ENCODE results near the gene OLIG2.

OLIG2 gene

DNA sequence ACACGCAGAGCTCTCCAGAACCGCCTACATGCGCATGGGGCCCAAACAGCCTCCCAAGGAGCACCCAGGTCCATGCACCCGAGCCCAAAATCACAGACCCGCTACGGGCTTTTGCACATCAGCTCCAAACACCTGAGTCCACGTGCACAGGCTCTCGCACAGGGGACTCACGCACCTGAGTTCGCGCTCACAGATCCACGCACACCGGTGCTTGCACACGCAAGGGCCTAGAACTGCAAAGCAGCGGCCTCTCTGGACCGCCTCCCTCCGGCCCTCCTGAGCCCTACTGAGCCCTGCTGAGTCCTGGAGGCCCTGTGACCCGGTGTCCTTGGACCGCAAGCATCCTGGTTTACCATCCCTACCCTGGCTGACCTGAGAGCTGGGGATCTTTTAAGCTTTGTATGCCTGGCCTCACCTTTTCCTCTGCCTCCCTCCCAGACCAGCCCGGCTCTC, 8.3 kb downstream of the OLIG2 start:
- no peak for DNase-seq

DNA sequence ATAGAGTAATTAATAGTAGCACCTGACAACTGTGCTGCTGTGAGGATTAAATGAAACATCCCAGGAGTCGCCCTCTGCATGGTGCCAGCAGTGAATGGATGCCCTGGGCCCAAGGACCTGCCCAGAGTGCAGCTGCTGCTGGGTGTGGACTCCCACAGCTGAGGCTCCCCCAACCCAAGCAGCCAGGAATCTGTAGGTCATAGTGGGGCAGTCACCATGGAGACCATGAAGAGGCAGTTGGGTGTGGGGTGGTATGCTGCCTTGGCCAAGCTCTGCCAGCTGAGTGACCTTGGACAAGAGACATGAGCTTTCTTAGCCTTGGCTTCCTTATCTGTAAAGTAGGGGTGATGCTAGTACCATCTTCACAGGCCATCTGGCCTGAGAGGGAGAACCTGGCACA, 9.4 kb downstream of the OLIG2 start:
- no peak for DNase-seq

DNA sequence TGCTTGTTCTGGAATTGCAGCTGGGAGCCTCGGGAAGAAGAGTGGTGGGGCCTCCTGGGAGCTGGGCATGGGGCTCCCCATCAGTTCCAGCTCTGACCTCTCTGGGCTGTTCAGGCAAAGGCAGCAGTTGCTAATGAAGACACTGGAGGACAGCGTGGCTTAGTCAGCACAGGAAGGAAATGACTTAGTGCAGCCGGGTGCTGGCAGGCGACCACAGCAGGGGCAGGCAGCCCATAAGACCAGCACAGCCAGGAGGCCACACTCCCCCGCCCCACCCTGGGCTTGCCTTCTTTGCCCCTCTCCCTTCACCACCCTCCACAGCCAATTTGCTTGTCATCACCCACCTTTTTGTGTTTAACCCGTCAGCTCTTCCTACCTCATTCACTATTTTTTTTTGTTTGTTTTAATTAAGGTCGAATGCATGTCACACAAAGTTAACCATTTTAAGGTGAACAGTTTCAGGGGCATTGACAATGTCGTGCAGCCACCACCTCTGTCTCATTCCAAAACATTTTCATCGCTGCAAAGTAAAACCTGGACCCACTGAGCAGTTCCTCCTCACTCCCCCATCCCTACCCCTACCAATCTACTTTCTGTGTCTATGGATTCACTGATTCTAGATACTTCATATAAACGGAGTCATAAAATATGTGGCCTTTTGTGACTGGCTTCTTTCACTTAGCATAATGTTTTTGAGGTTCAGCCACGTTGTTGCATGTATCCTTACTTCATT, 10.9 kb downstream of the OLIG2 start:
- DNase-seq: no peak

DNA sequence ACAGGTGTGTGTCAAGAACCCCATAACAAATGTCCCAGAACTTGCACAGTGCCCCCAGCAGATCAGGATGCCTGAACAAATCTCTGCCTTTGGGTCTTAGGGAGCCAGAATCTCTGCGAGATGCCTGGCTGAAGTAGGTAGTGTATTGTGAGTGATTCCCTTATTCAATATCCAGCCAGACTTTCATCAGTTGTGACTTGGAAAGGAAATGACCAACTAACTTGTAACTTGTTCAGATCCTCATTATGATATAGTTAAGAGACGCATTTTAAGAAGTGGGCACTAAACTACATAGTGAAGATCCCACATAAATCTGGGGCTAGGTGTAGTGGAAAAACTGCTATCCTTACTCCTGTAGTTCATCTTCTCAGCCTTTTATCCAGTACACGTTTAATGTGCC, 11.8 kb downstream of the OLIG2 start:
- DNase-seq: no peak

DNA sequence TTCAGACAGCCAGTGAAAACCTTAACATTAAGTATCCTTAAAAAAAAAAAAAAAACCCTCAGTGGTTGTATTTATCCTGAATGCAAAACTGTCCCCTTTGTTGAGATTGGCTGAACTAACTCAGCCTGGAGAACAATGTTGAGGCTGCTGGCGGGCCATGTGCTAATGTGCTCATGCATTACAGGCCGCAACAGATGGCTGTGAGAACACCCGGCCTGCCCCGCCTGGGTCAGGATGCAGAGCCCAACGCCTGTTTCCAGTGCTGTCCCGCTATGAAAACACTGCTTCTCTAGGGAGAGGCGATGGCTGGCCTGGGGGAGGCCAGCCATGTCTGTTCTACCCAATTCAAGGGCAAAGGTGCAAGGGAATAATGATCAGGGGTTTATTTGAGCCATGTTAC, 13.8 kb downstream of the OLIG2 start:
- no peak for DNase-seq

DNA sequence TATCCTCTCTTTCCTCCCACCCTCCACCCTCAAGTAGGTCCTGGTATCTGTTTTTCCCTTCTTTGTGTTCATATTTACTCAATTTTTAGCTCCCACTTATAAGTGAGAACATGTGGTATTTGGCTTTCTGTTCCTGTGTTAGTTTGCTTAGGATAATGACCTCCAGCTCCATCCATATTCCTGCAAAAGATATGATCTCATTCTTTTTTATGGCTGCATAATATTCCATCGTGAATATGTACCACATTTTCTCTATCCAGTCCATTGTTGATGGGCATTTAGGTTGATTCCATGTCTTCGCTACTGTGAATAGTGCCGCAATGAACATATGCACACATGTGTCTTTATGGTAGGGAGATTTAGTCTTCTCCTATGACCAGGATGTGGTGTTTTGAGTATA, 14.5 kb downstream of the OLIG2 start:
- no peak for DNase-seq

DNA sequence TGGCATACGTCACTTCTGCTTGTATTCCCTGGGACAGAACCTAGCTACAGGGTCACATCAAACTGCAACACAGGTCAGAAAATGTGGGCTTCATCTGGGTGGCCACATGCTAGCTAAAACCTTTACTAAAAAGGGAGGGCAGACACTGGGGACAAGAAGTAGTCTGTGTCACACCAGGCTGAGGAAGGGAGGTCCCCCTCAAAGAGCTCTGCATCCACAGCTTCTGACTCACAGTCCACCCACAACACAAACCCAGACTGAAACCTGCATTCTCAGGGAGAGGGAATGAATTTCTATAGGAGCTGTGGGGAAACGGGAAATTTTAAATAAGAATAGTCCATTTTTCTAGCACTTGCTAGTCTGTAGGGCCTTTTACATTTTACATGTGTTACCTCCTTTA, 16.2 kb downstream of the OLIG2 start:
- no peak for DNase-seq

DNA sequence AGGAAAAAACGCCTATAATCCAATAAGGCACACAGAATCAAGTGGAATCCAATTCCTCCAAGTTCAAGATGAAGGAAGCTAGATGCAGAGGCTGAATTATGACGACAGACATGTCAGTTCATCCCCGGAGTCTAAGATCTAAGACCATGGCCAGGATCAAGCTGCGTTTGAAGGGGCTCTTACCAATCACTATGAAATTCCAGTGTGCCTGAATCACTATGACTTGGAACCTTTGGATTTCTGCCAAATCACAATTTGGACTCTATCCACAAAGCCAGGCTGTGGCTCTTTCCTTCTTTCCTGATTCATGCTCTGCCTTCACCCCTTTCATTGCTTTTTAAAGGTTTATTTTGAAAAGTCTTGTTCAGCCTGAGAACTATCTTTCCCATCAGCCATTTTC, 17.1 kb downstream of the OLIG2 start:
- DNase-seq: no peak

DNA sequence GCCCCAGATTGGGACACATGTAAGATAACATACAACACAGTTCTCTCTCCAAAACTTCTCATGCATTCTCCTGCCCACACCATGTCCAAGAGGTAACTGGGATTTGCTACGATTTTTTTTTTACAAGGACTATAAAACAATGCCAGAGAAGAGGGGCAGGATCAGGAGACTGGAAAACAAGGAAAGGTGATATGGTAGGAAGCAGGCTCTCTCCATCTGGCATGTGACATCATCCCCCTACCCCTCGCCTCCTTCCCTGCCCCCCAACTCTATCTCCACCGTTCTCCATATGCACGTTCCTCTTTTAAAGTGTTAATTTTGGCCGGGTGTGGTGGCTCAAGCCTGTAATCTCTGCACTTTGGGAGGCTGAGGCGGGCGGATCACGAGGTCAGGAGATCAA, 20.7 kb downstream of the OLIG2 start:
- no peak for DNase-seq

DNA sequence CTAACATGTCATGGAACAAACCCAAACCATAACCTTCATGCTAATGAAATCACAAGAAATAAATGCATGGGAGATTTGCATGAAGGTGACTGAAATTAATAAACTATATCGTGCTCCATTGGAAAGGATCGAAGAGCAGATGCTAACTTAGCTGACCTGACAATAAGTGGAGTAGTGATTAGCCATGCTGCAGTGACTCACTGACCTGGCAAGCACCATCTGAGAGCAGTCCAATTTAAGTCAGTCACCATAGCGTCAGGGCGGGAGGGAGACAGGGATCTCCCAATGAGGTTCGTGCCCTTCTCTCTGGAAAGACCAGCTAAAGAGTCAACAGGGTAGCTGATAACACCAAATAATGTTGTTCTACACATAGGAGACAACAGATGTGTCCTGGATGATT, 21.5 kb downstream of the OLIG2 start:
- DNase-seq: no peak

DNA sequence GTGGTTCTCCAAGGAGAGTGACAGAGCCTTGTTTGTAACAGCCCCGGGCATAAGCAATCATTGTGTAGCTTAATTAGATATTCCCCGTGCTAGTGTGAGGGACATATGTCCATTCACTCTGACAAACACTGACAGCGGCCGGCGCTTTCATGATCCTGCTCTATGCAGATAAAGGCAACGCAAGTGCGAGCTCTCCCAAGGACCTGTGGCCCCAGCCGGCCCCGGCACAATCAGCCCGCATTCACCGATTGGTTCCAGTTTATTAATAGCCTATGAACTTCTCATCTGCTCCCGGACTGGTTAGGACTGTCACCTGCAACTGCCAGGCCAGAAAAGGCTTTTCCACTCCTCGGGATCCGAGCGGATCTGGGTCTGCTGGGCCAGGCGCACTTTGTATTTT, 26.2 kb downstream of the OLIG2 start:
- no peak for DNase-seq

DNA sequence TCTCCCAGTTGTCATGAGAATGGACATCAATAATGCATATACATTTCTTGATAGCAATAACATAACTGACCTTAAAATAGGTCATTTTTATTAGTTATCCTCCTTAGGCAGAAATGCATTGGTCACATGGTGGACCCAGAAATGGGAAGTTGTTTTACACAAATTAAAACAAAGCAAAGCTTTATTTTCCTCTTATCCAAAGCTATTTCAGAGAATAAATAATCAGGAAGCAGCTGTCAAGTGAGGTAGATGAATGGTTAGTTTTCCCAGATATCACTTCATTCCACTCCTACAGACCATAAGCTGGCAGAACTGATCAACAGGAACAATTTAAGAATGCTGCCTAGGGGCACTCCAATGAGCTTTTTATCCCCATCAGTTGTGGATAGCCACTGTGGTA, 28.2 kb downstream of the OLIG2 start:
- no peak for DNase-seq

DNA sequence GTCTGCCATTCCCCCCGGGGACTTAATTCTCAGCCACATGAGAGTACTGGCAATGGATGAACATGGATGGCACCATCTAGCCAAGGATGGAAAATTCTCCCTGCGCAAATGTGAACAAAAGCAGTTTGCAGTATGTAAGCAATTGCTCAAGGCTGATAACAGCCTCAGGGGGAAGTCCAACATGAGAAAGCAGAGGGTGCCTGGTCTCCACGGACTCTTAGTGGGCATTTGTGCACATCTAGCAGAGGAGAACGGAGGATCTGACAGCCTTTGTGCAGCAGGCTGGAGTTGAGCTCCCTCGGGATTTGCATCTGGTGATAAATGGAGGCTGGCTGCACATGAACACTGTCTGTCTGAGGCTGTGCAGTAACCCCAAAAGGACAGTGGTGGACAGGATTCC, 30.3 kb downstream of the OLIG2 start:
- no peak for DNase-seq

DNA sequence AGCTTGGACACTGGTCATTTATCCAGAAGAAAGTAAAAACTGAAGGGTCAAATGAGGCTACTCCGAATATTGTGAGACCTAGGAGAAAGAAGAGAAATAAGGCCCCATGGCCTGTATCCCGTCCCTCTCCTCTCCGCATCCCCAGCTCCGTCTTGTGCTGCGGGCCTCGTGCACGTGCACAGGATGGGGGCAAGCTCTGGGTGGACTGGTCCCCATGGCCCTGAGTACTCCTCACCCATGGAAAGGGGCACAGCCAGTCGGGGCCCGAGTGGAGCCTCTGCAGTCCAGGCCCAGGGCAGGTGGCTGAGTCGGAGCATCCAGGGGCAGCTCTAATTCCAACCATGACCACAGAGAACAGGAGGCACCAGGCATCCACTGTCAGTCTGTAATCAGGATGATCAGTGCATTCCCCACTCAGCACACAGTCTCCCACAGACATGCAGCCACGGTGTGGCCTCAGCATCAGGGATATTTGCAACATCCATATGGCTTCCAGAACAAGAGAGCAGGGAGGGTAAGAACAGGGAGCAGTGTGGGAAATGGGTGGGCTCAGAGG, 31.7 kb downstream of the OLIG2 start:
- DNase-seq: no peak

DNA sequence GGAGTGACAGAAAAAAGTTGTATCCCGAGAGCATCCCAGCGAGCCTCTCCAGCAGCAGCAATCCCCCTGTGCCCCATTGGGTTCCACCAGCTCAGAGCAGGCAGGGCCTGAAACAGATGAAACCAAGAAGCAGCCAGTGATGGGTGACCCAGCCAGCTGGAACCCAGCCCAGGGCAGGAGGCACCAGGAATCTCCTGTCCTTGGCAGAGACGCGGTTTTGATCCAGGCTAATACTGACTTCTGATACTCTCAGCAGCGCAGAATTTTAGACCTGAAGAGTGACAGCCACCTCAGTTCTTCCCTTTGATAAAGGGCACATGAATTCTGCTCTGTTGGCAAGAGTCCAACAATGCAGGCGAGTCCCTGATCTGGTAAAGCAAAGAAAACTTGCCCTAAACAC, 32.8 kb downstream of the OLIG2 start:
- no peak for DNase-seq

DNA sequence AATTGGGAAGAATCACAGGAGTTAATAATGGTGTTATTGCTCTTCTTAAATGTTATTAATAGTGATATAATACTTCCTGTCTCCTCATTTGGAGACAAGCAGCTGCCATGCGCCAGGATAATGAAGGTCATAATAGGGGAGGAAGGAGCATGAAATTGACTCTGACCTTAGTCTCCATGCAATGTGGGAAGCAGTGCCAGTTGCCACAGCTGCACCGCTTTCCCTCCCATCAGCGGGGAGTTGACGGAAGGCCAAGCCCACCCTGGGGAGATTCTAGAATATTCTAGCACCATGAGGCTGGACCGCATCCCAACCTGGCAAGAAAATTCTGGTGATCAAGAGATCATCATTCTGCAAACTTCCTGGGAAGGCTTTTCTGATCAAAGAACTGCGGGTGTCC, 33.2 kb downstream of the OLIG2 start:
- no peak for DNase-seq

DNA sequence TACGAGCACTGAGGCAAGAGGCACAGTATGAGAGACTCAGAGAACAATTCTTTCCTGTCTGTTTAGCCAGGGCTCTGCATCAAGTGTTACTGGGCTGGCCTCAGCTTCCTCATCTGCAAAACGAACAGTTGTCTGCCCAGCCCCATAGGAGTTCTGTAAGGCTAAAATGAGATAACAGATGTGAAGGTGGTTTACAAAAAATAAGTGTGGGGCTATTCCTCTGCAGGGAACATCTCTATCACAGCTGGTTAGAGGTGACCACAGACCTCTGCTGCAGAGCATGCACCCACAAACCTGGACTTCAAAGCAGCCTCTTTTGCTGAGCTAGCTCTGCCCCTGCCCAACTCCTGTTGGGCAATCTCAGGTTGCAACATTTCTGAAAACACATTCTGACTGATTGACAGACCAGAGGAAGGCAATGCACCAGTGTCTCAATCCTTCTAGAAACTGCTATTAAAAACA, 33.7 kb downstream of the OLIG2 start:
- no peak for DNase-seq

DNA sequence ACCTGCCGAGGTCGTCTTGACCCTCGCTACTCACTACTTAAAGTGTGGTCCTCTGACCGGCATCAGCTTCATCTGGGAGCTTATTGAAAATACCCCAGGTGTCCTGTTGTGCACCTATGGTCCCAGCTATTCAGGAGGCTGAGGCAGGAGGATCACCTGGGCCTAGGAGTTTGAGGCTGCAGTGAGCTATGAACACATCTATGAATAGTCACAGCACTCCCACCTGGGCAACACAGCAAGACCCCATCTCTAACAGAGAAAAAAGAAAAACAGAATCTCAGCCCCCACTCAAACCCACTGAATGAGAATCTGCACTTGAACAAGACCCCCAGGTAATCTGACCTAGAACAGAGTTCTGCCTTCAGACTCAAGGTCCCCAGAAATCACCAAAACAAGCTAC, 35.5 kb downstream of the OLIG2 start:
- no peak for DNase-seq

DNA sequence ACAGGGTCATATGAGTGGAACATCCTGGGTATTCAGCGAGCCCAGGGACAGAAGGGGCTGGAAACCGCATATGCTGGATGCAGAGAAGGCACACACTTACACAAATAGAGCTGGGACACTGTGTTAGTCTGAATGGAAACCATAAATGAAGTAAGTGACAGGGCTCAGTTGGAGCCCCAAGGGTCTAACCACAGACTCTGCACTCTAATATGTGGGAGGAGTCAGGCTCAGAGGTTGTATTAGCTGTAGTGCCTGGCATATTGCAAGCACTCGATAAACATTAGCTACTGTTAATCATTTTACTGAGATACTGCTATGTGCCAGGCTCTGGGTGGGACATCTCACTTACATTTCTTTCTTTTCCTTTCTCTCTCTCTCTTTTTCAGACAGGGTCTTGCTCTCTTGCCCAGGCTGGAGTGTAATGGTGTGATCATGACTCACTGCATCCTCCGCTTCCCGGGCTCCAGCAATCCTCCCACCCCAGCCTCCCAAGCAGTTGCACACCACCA, 37.7 kb downstream of the OLIG2 start:
- no peak for DNase-seq

DNA sequence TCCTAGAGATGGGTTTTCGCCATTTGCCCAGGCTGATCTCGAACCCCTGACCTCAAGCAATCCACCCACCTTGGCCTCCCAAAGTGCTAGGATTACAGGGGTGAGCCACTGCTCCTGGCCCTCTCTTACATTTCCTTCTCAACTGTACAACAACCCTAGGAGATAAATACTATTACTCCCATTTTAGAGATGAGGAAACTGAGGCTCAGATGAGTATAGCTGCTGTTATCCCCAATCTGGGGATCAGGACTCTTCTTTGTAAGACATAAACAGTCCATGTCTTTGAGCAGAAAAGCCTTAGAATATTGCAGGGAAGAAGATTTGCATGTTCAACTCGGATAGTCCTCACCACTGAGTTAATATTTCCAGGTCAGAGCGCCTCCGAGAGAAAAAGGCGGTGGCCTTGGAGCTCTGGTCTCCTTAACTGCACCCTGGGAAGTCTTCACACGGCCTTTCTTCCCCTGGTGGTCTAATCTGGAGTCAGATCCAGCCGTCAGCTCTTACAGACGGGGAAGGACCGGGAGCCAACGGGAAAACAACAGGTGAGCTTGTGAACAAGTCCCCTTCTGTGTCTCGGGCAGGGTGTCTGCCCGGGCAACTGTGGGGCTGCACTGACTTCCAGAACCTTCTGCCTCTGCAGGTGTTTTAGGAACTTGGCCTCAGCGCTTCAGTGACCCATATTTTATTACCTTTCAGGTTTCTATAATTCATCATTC, 38.3 kb downstream of the OLIG2 start:
- no peak for DNase-seq

DNA sequence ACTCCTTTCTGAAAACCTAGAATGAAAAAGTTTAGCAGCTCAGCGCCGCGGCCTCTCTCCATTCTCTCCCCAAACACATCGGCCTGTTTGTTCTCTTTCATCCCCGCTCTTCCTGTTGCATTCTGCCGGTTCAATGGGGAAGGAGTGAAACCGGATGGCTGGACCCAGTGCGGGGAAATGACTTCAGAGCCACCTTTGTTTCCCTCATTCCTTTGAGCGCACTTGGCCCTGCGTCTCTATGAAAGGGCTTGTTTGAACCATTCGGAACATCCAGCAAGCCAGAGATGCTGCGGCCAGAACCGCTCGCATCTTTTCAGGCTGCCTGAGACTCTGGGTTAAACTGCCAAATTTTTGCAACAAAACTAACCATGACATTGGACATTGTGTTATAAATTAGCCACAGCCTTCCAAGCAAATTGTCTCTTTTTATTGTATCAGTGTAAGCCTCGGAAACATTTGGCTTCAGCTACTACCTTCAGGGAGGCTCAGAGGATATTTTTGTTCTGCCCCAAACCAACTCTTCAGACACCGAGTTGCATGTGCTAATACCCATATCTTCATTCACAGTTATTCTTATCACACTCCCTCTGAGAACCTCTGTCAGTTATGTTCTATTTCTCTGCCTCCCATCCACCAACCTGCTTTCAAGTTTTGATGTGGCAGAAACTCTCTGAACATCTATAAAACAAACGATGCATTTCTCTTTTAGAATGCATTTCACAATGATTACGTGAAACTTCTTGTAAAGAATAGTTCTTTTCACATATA, 39.1 kb downstream of the OLIG2 start:
- no peak for DNase-seq

DNA sequence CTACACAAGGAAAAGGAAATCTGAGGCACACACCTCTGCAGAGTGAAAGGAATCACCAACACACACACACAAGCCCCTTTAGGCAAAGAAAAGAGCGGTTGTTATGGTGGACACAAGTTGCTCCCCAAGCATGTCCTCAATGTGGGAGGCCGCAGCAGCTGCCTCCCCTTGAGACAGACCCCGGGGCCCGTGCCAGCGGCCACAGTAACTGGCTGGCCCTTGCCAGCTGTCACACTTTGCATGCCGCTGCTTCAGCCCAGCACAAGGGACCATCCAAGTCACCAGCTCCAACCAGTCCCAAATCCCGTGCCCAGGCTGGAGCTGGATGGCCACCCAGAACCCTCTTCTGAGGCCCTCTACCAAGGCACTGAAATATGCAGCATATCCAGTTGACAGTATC, 41.3 kb downstream of the OLIG2 start:
- DNase-seq: no peak

DNA sequence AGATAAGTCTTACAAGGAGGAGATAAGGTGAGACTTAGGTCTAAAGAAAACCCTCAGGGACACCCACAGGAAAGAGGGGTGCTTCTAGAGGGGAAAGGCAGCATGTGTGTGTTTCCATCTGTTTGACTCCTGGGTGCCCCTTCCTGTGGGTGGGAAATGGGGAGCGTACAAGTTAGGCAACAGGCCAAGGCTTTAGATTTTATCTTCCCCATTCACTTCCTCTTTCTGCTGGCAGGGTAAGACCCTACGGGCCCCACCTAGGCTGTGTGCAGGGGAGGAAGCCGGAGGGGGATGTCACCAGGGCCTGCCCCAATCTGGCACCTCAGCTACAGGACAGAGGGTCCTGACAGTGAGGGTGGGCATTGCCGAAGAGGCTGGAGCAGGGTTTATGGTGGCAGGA, 41.7 kb downstream of the OLIG2 start:
- DNase-seq: no peak

Measured in stimulated activated naive CD4-positive, alpha-beta T cell (primary cell).